CD14-positive monocyte (primary cell): ENCODE results near the gene UGT3A1. TPM values are rescaled to one million over a fixed set of nuclear protein-coding genes. Genes with fewer than 3 reads are reported as not detected.

Experiments used
- DNase-seq, 3 donors: peaks; one replicate each; pipeline ENCODE4 v3.0.0-alpha.2; 2011 to 2022
- H2AFZ ChIP-seq: 2 replicates; pipeline ENCODE4 v1.6.0; 2012; ENCODE audit warnings: mild to moderate bottlenecking, low read depth, low read length, inconsistent platforms; ENCODE audit not compliant: insufficient read depth, poor library complexity, severe bottlenecking
- H3K27ac ChIP-seq, 2 donors: 1 replicate in 1 of 2; 2 replicates in 1 of 2; pipeline ENCODE4 v1.5.1; 2012 to 2013; ENCODE audit warnings: low read length in 2 of 2, control low read depth in 1 of 2, inconsistent platforms in 1 of 2, low read depth in 1 of 2, mild to moderate bottlenecking in 1 of 2
- H3K27me3 ChIP-seq, 2 donors: one replicate each; pipeline versions ENCODE4 v1.6.0 to v1.6.1; 2011 to 2013; ENCODE audit warnings: low read length in 2 of 2; ENCODE audit not compliant: control insufficient read depth in 2 of 2, insufficient read depth in 2 of 2
- H3K36me3 ChIP-seq, 2 donors: replicated peaks in 1 of 2; 1 replicate in 1 of 2; 2 replicates in 1 of 2; pipeline versions ENCODE4 v1.5.1 to v1.6.1; 2012 to 2013; ENCODE audit warnings: low read length in 2 of 2, control low read depth in 1 of 2, inconsistent platforms in 1 of 2, mild to moderate bottlenecking in 1 of 2; ENCODE audit not compliant: insufficient read depth in 2 of 2, control insufficient read depth in 1 of 2
- H3K4me1 ChIP-seq, 2 donors: 1 replicate in 1 of 2; 2 replicates in 1 of 2; pipeline versions ENCODE4 v1.5.1 to v1.6.1; 2012 to 2013; ENCODE audit warnings: low read length in 2 of 2, control low read depth in 1 of 2, inconsistent platforms in 1 of 2, mild to moderate bottlenecking in 1 of 2, moderate library complexity in 1 of 2; ENCODE audit not compliant: insufficient read depth in 2 of 2, control insufficient read depth in 1 of 2
- H3K4me2 ChIP-seq: replicated peaks from 2 replicates; pipeline ENCODE3; 2012; ENCODE audit warnings: low read length, moderate library complexity, mild to moderate bottlenecking; ENCODE audit not compliant: poor library complexity, severe bottlenecking; ENCODE audit errors: extremely low read depth
- H3K4me3 ChIP-seq, 3 experiments: fragments of 200-600 bp in 1 of 3; sonication (generic) in 1 of 3; replicated peaks in 1 of 3; 1 replicate in 2 of 3; 2 replicates in 1 of 3; pipeline ENCODE4 v1.5.1; 2011 to 2013; ENCODE audit warnings: low read length in 3 of 3, mild to moderate bottlenecking in 3 of 3, control low read depth in 2 of 3, low read depth in 2 of 3, inconsistent platforms in 1 of 3, moderate library complexity in 1 of 3
- H3K79me2 ChIP-seq: 2 replicates; pipeline ENCODE4 v1.6.0; 2012; ENCODE audit warnings: mild to moderate bottlenecking, control low read depth, inconsistent platforms, low read length, moderate library complexity; ENCODE audit not compliant: insufficient read depth
- H3K9ac ChIP-seq: 2 replicates; pipeline ENCODE4 v1.6.0; 2017; ENCODE audit warnings: low read length, mild to moderate bottlenecking; ENCODE audit not compliant: insufficient read depth, poor library complexity, severe bottlenecking
- H3K9me3 ChIP-seq, 2 donors: replicated peaks in 1 of 2; 1 replicate in 1 of 2; 2 replicates in 1 of 2; pipeline versions ENCODE4 v1.5.1 to v1.6.1; 2012 to 2013; ENCODE audit warnings: low read length in 2 of 2, control low read depth in 1 of 2; ENCODE audit not compliant: control insufficient read depth in 1 of 2, insufficient read depth in 1 of 2
- H4K20me1 ChIP-seq: 2 replicates; pipeline ENCODE4 v1.6.0; 2012; ENCODE audit warnings: mild to moderate bottlenecking, low read length, control low read depth, moderate library complexity; ENCODE audit not compliant: insufficient read depth
- H3K27ac Mint-ChIP-seq, 7 donors: one replicate each; pipeline ENCODE4 v1.8.0; 2020; ENCODE audit warnings: mild to moderate bottlenecking in 7 of 7, mixed read lengths in 7 of 7, moderate library complexity in 6 of 7, inconsistent platforms in 2 of 7
- H3K27me3 Mint-ChIP-seq, 3 donors: one replicate each; pipeline ENCODE4 v1.8.0; 2021 to 2022; ENCODE audit warnings: low read depth in 3 of 3, mild to moderate bottlenecking in 3 of 3, mixed read lengths in 3 of 3, moderate library complexity in 3 of 3, inconsistent platforms in 1 of 3
- H3K36me3 Mint-ChIP-seq, 2 donors: one replicate each; pipeline ENCODE4 v1.8.0; 2020; ENCODE audit warnings: mixed read lengths in 2 of 2, inconsistent platforms in 1 of 2, mild to moderate bottlenecking in 1 of 2
- H3K4me1 Mint-ChIP-seq: one replicate; pipeline ENCODE4 v1.8.0; 2020; ENCODE audit warnings: mild to moderate bottlenecking, mixed read lengths
- H3K4me3 Mint-ChIP-seq, 2 donors: one replicate each; pipeline ENCODE4 v1.8.0; 2020; ENCODE audit warnings: mild to moderate bottlenecking in 2 of 2, mixed read lengths in 2 of 2, moderate library complexity in 1 of 2
- H3K9me3 Mint-ChIP-seq, 7 donors: one replicate each; pipeline ENCODE4 v1.8.0; 2020 to 2022; ENCODE audit warnings: mixed read lengths in 7 of 7, mild to moderate bottlenecking in 6 of 7, moderate library complexity in 6 of 7, inconsistent platforms in 2 of 7
- WGBS: methylation state at CpG from one replicate; pipeline ENCODE4 v1.1.5; 2013; ENCODE audit warnings: missing lambda C conversion rate; ENCODE audit not compliant: insufficient coverage; 5-methylcytosine and 5-hydroxymethylcytosine counted together
- intact Hi-C, 2 donors: fragments of 100-400 bp; cut with micrococcal nuclease; formaldehyde crosslinking; loops; one replicate each; pipeline versions ENCODE4 v1.15.0 to v1.15.1; 2023
- polyA plus RNA-seq, 3 donors: library from polyadenylated mRNA; depleted of rRNA in 1 of 3; unstranded in 2 of 3; stranded (reverse) in 1 of 3; fragments of 300-500 nt in 2 of 3; fragments of >200 nt in 1 of 3; fragmentation: Illumina TruSeq in 2 of 3; gene quantifications; 1 replicate in 2 of 3; 2 replicates in 1 of 3; pipeline ENCODE4 v1.2.3, GENCODE V29; 2012 to 2021
- TF ChIP-seq, protein P1 (sequence below): fragments of 200-600 bp; IDR thresholded peaks from one replicate; pipeline ENCODE4 v1.8.0; 2022; ENCODE audit warnings: antibody characterized with exemption, mild to moderate bottlenecking

UGT3A1 gene
- polyA plus RNA-seq, 3 donors, result not detected

DNA sequence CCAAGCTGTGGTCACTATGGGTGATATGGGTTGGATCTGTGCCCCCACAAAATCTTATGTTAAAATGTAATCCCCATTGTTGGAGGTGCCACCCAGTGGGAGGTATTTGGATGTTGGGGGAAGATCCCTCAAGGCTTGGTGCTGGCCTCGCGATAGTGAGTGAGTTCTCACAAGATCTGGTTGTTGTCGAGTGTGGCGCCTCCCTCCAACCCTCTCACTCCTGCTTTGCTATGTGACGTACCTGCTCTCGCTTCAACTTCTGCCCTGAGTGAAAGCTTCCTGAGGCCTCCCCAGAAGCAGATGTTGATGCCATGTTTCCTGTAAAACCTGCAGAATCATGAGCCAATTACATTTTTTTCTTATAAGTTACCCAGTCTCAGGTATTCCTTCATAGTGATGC is 40.0 kb upstream of the UGT3A1 start:
- Histone ChIP-seq H3K4me3 (no peak overlapping the region), H2AFZ (no peak overlapping the region), H4K20me1 (no peaks in the 10 kb centered on the region), H3K9ac (no peak overlapping the region), H3K27ac (no peak overlapping the region), H3K4me2 (no peak overlapping the region), H3K79me2 (no peaks in the 10 kb centered on the region), H3K27me3 (no peaks in the 10 kb centered on the region), H3K9me3 (no peaks in the 10 kb centered on the region), H3K4me1 (no peaks in the 10 kb centered on the region), H3K36me3 (no peaks in the 10 kb centered on the region)
- H3K27me3 Mint-ChIP-seq, result peaks cover 0 to 4% (median 0%) of the 10 kb centered on the region in 3 donors
- 68% methylated on average over 4 of the region's 6 CpGs for WGBS
- H3K4me1 Mint-ChIP-seq, result no peaks in the 10 kb centered on the region
- intact Hi-C loops, result no loop called here
- TF ChIP-seq, protein P1, sequence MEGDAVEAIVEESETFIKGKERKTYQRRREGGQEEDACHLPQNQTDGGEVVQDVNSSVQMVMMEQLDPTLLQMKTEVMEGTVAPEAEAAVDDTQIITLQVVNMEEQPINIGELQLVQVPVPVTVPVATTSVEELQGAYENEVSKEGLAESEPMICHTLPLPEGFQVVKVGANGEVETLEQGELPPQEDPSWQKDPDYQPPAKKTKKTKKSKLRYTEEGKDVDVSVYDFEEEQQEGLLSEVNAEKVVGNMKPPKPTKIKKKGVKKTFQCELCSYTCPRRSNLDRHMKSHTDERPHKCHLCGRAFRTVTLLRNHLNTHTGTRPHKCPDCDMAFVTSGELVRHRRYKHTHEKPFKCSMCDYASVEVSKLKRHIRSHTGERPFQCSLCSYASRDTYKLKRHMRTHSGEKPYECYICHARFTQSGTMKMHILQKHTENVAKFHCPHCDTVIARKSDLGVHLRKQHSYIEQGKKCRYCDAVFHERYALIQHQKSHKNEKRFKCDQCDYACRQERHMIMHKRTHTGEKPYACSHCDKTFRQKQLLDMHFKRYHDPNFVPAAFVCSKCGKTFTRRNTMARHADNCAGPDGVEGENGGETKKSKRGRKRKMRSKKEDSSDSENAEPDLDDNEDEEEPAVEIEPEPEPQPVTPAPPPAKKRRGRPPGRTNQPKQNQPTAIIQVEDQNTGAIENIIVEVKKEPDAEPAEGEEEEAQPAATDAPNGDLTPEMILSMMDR, result no peak
- no peaks in the 10 kb centered on the region for H3K36me3 Mint-ChIP-seq
- peaks cover 0 to 9% (median 5%) of the 10 kb centered on the region in 7 donors for H3K9me3 Mint-ChIP-seq
- no peak for DNase-seq
- no peak overlapping the region for H3K4me3 Mint-ChIP-seq
- no peak overlapping the region for H3K27ac Mint-ChIP-seq

DNA sequence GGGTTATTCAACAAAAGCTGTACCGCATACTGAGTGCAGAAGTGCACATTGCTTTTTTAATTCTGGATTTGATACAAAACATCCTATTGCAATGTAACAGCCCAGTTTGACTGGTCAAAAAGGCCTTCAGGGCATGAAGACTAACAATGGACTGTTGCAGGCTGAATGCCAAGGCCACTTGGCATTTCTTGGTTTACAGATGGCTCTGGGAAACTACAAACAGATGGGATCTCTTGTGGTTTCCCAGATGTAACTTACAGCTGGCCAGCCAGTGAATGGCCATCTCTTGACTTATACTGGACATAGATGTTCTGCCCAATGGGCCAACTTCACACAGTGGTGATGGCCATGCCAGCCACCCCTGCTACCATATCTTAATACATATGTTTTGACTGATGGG is 38.7 kb upstream of the UGT3A1 start:
- Histone ChIP-seq H3K36me3 (no peaks in the 10 kb centered on the region), H3K27me3 (no peaks in the 10 kb centered on the region), H2AFZ (no peak overlapping the region), H3K9ac (no peak overlapping the region), H3K4me1 (no peaks in the 10 kb centered on the region), H3K4me2 (no peak overlapping the region), H3K9me3 (no peaks in the 10 kb centered on the region), H4K20me1 (no peaks in the 10 kb centered on the region), H3K27ac (no peak overlapping the region), H3K4me3 (no peak overlapping the region), H3K79me2 (no peaks in the 10 kb centered on the region)
- DNase-seq, result no peak
- Mint-ChIP-seq H3K27me3 (peaks cover 0 to 4% (median 0%) of the 10 kb centered on the region in 3 donors), H3K9me3 (peaks cover 0 to 9% (median 6%) of the 10 kb centered on the region in 7 donors), H3K4me3 (no peak overlapping the region), H3K36me3 (no peaks in the 10 kb centered on the region), H3K27ac (no peak overlapping the region), H3K4me1 (no peaks in the 10 kb centered on the region)
- TF ChIP-seq, protein P1, result no peak
- intact Hi-C loops, result no loop called here
- WGBS, result 100% methylated on average over 1 of the region's 1 CpG
